ENCODE results near the gene BRD3OS.

Gene BRD3OS

DNA sequence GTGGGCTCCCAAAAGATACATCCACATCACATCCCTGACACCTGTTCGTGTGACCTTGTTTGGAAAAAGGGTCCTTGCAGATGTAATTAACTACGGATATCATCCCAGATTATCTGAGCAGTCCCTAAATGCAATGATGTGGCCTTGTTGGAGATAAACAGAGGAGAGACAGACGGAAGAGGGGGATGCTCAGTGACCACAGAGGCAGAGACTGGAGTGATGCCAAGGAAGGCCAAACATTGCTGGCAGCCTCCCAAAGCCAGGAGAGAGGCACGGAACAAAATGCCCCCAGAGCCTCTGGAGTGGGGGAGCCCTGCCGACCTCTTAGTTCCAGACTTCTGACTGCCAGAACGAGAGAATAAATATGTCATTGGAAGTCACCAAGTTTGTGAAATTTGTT, 18.1 kb upstream of the BRD3OS start:
- DNase-seq: no peak

DNA sequence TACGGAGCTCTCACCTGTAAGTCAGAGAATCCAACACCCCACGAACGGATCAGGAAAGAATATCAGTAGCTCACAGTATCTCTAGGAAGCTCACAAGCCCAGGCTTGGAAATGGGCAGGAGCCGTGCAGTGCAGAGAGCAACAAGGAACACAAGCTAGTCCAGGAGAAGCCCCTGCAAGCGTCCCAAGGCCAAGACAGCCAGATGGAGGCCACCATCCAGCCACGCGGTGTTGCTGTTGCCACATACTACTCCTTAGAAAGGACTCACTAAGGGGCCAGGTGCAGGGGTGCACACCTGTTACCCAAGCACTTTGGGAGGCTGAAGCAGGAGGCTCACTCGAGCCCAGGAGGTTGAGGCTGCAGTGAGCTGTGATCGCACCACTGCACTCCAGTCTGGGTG, 17.7 kb upstream of the BRD3OS start:
- no peak for DNase-seq

DNA sequence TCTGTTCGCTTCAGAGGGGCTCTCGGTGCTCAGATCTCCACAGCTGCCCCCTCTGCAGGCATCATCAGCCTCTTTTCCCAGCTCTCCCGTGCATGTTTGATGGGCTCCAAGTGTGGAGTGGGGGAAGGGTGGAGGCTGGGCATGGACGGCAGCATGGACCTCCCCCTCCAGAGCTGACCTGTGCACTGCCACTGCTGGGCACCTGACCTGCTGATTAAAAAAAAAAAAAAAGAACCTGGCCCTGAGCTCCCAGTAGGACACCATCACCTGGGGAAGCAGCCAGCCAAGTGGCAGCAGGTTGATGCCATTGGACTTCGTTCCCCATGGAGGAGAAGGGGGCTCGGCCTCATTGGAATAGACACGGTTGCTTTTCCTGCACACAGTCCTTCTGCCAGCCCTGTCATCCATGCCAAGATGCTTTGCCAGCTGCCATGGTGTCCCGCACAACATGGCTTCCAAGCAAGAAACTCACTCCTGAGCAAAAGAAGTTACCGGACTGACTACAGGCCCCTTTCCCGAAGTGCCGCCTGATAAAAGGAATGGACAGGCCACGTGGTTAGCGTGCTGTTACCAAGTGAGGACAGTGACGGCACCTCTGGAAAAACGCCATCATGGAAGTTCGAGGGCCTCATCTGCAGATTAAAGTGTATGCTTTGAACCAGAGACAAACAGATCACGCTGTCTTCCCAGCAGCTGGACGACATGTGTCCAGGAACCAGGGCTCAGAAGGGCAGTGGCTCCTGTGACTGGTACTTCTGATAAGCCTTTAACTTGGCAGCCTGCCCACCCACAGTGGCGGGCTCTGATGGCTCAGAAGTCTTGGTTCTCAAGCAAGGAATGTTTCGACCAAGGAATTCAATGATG, 14.7 kb upstream of the BRD3OS start:
- no peak for DNase-seq

DNA sequence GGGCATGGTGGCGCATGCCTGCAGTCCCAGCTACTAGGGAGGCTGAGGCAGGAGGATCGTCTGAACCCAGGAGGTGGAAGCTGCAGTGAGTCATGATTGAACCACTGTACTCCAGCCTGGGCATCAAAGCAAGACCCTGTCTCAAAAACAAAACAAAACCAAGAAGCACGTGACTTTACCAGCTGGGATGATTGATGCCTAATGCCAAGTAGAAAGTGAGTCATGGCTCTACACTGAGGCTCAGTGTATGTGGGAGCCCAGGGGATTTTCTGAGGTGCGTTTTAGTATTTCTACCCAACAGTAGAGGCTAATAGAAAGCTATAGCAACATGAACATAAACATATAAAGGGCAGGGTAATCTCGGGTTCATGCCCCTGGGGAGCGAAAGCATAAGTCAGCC, 13.9 kb upstream of the BRD3OS start:
- no peak for DNase-seq

DNA sequence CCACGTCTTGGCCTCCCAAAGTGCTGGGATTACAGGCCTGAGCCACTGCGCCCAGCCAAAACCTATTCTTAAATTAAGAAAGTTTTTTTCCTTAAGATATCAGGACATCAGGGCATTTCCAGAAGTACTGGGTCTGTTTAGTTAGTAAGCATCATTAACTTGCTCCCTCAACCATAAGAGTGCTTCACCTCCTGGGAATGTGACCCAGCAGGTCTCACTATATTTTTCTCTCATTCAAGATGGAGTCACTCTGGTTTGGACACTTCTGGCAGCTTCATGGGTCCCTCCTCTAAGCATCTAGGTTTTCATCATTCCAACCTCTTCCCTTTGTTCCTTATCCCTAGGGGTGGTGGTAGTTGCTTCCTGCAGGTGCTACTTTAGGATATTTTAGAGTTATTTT, 10.3 kb upstream of the BRD3OS start:
- no peak for DNase-seq

DNA sequence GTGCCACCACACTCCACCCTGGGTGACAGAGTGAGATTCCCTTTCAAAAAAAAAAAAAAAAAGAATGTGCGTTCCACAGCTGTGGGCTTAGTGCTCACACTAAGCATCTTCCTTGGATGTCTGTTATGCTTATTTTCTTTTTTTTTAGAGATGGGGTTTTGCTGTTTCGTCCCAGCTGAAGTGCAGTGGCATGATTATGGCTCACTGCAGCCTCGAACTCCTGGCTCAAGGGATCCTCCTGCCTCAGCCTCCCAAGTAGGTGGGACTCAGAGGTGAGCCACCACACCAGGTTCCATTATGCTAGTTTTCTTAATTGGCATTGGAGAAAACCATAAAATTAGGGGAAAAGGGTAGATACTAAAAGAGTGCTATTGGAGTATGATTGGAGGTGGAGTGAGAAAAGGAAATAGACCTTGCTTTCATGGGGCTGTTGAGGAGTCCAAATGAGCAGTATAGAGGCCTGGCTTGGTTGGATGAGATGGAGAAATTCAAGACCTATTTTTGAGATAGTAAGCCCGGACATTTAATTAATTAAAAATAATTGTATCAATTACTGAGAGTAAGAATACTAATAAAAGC, 978 bp upstream of the BRD3OS start:
- DNase-seq: no peak

DNA sequence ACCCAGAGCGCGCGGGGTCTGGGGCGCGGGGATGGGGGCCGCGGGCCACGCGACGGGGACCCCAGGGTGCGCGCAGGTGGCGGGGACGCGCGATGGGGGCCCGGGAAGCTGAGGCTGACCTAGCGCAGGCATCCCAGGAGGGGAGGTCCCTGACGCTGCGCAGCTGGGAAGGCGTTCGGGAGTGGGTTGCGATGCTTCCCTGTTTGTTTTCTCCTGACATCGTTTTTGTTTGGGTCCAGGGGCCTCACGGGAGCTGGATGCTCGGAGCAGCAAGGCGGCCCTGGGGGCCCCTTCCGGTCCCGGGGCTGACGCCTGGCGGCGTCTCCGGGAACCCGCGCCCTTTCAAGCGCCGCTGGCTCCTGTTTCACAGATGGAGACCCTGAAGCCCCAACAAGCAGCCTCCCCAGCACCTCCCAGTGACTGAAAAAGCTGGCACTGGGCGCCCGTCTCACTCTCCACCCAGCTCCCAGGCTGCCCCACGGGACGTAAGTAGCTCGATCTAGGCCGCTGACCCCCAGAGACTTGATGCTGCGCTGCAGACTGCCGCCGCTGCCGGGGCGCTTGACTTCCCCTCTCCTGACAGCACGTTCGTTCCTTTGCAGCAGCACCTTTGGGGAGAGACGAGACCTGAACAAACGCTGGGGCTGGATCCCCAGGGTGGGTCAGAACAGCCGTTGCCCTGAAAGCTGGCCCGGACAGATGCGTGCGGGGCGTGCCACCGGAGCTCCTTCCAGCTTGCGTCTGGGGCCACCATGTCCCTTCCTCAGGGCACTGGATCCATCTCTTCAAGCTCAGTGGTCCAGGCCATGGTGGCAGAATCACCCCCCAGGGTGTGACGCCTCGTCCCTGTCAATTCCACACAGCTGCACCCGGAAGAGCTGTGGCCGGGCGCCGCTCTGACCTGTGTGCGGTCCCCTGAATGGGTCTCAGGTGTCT, 593 bp downstream of the BRD3OS start:
- peak; percentile 22 for DNase-seq

DNA sequence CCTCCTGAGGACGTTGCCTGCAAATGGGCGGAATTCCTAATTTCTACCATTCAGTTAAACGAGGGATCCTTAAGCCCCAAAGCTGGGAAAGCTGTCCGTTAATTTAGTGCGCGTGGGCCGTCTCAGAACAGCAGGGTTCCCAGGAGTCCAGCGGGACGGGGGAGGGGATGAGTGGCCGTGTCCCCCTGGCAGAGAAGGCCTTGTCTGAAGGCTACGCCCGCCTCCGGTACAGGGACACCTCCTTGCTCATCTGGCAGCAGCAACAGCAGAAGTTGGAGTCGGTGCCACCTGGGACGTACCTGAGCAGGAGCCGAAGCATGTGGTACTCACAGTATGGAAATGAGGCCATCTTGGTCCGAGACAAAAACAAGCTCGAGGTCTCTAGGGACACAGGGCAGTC, 1.3 kb downstream of the BRD3OS start:
- DNase-seq: no peak

DNA sequence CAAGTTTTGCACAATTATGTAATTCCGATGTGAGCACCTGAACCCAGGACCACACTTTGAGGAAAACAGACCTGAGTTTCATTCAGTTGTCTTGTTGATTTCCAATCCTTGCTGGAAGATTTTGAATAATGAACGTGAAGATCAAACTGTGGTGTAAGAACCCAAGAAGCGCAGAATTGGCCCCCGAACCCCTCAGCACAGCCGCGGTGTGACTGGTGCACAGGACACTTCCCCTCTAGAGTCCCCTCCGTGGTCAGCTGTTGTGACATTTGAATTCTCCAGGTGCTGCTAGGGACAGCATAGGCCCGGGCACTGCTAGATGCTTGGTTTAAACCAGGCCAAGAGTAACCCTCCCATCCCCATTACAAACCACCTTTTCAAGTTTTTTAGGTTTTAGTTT, 1.7 kb downstream of the BRD3OS start:
- DNase-seq: no peak

DNA sequence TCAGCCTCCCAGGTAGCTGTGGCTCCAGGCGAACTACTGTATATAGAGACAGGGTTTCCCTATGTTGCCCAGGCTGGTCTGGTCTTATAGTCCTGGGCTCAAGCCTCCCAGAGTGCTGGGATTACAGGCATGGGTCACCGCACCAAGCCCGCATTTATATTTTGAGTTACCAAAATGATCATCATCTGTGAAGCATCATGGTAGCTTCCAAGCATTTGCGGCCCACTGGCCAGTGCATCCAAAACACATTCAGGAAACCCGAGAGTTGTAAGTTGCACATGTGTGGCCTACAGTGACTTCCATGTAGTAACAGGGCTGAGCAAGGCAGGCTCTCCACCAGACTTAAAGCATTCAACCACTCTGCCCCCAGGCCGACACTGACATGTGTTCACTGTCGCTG, 2.3 kb downstream of the BRD3OS start:
- DNase-seq: no peak

DNA sequence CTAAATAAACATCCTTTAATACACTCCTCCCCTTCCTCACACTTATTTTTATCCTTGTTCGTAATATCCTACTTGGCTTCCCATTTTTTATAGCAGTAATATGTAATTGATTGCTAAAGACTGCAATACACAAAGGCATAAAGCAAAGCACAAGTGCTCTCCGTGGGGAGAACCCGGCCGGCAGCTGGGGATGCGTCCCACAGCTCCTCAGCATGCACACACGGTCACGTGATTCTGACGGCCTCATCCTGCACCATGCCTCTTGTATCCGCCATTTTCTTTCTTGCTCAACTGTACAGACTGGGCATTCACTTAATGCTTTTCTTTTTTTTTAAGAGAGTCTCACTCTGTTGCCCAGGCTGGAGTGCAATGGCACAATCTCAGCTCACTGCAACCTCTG, 2.8 kb downstream of the BRD3OS start:
- DNase-seq: no peak

DNA sequence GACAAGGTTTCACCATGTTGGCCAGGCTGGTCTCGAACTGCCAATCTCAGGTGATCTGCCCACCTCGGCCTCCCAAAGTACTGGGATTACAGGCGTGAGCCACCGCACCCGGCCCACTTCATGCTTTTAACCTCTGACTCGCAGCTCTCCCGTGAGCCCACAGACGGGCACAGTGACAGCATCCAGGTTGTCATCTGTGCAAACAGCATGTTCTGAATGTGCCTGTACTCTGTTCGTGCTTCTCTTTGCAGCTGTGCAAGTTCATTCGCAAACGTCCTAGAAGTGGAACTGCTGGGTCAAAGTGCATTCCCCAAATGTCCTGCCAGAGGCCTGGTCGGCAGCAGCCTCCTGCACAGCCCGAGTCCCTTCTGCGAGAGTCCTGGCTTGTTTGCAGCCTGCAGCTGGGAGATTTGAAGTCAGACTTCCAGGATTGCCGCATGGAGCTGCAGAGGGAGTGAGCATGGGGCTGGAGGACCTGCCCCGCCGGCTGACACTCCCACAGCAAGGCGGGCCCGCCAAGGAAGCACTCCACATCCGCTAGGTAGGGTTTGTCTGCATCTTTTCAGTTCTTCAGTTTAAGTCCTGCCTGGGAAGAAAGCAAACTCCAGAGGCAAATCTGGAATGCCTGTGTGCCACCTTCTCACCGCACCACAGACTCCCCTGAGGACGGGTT, 3.4 kb downstream of the BRD3OS start:
- no peak for DNase-seq

DNA sequence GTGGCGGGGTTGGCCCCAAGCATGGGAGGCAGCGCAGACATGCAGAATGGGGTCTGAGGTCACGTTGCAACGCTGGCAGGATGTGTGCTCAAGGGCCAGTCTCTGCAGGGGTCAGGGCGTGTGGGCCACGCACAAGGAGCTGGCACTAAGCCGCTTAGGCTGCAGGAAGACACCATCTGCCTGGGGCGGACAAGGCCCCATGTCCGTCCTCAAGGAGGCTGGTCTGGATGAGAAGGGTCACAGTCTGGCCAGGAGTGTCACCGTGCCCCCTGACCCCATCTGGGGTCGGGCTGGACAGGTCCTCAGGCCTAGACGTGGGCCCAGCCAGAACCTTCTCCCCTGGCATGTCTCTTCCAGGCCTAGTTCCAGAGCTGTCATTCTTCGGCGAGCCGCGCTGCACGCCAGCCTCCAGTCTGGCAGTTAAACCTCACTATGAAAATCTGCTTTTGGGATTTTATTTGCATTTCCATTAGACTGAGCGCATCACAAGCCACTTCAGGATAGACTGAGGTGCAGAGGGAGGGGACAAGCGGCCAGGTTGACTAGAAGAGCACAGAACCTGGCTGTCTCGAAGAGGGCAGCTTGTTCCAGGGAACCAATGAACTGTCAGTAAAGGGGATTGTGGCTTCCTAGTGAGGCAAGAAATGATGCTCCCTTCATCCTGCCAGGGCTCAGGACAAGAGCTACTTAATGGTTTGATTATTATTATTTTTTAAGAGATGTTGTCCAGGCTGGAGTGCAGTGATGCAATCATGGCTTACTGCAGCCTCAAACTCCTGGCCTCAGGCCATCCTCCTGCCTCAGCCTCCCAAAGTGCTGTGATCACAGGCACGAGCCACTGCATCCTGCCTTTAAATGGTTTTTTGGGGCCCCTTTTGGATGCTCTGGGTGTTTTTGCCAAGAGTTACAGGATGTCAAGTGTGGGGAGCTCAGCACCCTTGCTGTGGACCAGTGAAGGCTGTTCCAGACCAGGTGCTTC, 4.3 kb downstream of the BRD3OS start:
- no peak for DNase-seq

DNA sequence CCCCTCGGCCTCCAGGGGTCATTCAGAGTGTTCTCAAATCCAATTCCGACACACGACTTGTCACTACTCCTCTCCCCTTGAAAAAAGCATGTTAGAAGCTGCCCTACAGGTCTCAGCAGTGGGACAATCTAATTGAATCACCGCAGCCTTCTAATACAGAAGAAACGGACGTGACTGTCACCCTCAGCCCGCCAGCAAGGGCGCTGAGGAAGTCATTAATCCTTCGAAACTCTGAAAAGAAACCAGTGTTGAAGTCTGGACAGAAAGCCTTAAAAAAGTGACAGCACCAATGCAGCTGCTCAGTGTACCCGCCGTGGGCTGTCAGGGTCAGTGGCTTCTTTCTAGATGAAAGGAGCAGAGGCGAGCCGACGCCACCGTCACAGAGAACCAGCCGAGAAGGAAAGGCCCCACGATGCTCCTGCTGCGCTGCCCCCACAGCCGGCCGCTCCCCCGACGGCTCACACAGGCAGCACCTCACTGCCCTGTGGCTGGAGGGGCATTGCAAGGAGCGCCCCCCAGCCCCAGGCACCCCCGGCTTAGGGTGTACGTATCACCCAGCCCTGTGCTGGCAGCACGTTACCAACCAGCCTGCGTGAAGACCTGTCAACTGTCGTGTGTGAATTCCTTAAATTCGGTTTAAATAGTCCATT, 5.7 kb downstream of the BRD3OS start:
- no peak for DNase-seq

DNA sequence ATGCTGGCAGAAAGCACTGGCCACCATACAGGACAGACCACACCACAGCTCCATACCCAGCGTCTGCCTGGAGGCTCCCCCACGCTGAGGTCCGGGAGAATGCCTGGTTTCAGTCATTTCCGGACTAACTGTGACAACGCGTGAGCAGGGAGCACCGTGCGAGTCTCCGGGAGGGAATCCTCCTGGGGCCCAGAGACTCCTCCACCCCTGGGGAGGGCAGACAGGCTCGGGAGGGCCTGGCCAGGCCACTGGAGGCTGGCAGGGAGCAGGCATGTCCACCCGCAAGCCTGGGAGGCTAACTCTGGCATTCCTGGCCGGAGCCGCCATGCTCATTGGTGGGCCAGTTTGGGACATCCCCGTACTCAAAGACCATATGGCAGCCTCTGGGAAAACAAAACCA, 6.5 kb downstream of the BRD3OS start:
- DNase-seq: no peak

DNA sequence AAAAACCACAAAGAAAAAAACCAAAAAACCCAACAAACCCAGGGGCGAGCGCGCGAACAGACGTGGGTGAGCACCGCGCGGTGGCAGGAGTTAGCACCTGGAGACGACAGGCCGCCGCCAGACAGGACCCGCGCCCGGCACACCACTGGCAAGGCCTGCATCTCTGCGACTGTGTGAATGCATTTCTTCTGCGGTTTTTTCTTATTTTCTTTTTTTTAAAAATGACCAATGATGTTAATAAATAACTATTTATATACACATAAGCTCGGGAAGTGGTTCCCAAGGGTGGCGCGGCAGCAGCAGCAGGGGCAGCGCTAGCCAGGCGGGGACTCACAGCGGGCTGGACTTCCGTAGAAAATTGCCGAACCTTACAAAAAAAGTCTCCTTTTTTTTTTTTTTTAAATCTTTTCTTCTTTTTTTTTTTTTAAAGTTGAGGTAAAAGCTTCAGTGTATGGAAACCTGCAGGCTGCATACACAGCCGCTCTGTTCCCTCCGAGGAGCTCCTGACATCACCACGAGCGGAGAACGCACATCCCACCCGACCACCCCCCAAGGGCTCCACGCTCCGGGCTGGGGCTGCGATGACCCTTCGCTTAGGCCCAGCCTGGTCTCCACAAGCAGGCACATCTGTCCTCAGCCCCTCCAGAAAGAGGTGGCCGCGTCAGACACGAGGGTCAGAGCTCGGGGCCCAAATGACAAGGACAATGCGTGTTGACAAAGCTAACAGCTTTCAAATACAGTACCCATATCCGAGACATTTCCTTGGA, 7.4 kb downstream of the BRD3OS start:
- DNase-seq: no peak

DNA sequence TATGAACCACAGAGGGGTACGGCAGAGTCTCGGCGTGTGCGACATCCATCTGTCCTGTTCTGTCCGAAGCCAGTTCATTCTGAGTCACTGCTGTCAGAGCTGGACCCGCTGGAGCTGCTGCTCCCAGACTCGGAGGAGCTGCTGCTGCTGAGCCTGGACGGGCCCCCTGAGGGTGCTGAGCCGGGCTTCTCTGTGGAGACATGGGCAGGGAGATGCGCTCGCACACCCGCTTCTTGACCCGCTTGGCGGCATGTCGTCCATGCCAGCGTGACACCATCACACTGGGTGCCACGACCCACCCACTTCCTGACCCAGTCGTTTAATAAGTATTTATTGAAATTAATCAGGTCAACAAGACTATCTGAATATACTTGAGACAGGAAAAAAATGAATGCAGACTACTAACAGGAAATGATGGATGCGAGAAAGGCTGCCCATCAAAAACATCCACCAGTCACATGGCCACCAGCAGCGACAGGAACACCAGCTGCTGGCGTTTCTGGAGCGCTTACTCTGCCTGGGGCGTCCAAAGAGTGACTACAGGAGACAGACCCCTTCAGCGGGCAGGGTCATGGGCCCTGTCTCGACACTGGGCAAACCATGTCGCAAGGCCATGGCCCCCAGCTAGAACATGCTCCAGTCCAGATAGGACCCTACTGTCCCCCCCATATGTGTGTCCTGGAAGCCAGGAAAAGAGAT, 8.4 kb downstream of the BRD3OS start:
- no peak for DNase-seq

DNA sequence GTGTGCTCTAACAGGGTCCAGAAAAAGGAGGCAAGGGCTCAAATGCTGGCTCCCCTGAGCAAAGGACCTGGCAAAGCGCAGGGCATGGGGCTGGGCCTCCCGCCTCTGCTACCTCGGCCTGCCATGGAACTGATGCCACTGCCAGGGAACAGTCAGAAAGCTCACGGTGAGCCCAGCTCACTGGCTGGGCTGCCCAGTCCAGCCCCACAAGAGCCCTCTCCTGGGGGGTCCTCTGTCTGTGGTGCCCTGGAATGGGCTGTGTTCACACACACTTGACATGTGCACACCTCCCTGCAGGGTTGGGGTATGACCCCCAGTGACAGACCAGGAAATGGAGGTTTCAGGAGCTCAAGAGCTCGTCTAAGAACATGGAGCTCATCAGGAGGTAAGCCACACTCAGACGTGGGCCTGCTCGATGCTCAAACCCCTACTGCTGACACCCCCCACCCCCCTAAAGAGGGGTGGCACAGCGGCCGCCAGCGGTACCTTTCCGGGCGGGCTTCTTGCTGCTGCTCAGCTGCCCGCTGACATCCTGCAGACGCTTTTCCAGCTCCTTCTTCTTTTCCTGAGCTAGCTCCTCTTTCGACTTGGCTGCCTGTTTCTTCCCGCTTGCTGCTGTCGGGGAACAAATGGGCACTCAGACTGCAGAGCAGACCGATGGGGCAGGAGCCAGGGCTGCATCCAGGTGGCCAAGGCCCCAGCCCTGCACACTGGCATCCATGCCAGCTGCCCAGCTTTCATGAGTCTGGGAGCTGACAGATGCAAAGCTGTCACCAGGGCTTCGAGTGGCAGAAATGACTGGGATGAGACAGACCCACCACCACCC, 9.1 kb downstream of the BRD3OS start:
- no peak for DNase-seq

All from NCI-H774 (cell line).